Muscle layer of colon (tissue), 2 donors: ENCODE data around the gene USP35.
"Not testable (repeated sequence)": the region's sequence is repeated elsewhere in the genome, so short reads cannot be mapped to it uniquely, and the experiment has no call there.

Experiments used
- H3K27ac ChIP-seq: one replicate; pipeline ENCODE4 v1.7.0; 2013; ENCODE audit warnings: low read depth, mild to moderate bottlenecking, low read length, moderate library complexity
- H3K27me3 ChIP-seq, 2 donors: one replicate each; pipeline ENCODE4 v1.7.0; 2013; ENCODE audit warnings: low read length in 2 of 2, mild to moderate bottlenecking in 2 of 2; ENCODE audit not compliant: insufficient read depth in 2 of 2, control insufficient read depth in 1 of 2
- H3K36me3 ChIP-seq: one replicate; pipeline ENCODE4 v1.7.0; 2013; ENCODE audit warnings: mild to moderate bottlenecking, low read length; ENCODE audit not compliant: insufficient read depth
- H3K4me1 ChIP-seq: one replicate; pipeline ENCODE4 v1.7.0; 2013; ENCODE audit warnings: mild to moderate bottlenecking, low read length; ENCODE audit not compliant: insufficient read depth
- H3K4me3 ChIP-seq, 2 donors: one replicate each; pipeline ENCODE4 v1.7.0; 2013; ENCODE audit warnings: low read length in 2 of 2, low read depth in 1 of 2, mild to moderate bottlenecking in 1 of 2, moderate library complexity in 1 of 2
- H3K9ac ChIP-seq: one replicate; pipeline ENCODE4 v1.7.0; 2013; ENCODE audit warnings: low read length
- H3K9me3 ChIP-seq: one replicate; pipeline ENCODE4 v1.7.0; 2013; ENCODE audit warnings: mild to moderate bottlenecking, low read length
- donor health status: abdominal sarcoma.
- donor health status: Adenocarcinoma of cecum.

The USP35 gene

DNA sequence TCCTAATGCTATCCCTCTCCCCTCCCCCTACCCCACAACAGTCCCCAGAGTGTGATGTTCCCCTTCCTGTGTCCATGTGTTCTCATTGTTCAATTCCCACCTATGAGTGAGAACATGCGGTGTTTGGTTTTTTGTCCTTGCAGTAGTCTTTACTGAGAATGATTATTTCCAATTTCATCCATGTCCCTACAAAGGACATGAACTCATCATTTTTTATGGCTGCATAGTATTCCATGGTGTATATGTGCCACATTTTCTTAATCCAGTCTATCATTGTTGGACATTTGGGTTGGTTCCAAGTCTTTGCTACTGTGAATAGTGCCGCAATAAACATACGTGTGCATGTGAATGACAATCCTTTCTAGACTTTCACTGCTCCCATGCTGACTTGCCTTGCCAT, 12.9 kb upstream of the USP35 start:
- H3K27ac ChIP-seq, H3K4me3 ChIP-seq, H3K9ac ChIP-seq, H3K4me1 ChIP-seq, H3K27me3 ChIP-seq, H3K9me3 ChIP-seq: not testable (repeated sequence)
- peaks cover 19% of the 10 kb centered on the region for H3K36me3 ChIP-seq

DNA sequence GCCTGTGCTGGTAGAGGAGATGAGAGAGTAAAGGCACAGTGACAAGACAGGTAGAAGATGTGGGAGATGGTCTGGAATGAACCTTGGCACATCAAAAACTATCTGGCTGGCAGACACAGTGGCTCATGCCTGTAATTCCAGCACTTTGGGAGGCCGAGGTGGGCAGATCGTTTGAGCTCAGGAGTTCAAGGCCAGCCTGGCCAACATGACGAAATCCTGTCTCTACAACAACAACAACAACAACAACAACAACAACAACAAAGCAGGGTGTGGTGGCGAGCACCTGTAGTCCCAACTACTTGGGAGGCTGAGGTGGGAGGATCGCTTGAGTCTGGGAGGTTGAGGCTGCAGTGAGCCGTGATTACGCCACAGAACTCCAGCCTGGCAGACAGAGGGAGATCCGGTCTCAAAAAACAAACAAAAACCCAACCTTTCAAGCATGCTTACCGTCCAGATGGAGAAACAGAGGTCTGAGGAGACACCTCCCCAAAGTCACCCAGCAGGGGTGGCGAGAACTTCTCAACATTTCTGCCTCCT, 12.0 kb upstream of the USP35 start:
- H3K4me3 ChIP-seq = no peak overlapping the region
- no peaks in the 10 kb centered on the region for H3K27me3 ChIP-seq
- no peak overlapping the region for H3K9ac ChIP-seq
- H3K27ac ChIP-seq = no peak overlapping the region
- H3K36me3 ChIP-seq = peaks cover 19% of the 10 kb centered on the region
- no peaks in the 10 kb centered on the region for H3K9me3 ChIP-seq
- no peaks in the 10 kb centered on the region for H3K4me1 ChIP-seq

DNA sequence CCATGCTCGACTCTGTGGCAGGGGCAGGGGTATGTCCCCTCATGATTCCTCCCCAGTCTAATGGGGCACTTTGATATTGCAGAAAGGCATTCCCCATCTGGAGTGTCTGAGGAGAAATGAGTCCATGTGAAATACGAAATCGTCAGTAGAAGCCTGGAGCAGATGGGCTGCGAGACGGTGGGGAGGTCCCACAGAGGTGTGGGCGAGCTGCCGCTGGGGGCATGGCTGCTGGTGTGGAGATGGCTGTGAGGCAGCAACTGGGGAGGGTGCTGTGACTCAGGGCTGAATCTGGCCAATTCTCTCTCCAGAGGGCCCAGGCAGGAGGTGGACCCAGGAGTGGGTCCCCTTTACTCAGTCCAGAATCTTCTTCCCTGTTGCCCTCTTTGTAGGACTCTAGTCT, 11.5 kb upstream of the USP35 start:
- Histone ChIP-seq H3K27me3 (no peaks in the 10 kb centered on the region), H3K4me1 (no peaks in the 10 kb centered on the region), H3K9ac (no peak overlapping the region), H3K9me3 (no peaks in the 10 kb centered on the region), H3K27ac (no peak overlapping the region), H3K36me3 (peaks cover 19% of the 10 kb centered on the region), H3K4me3 (no peak overlapping the region)

DNA sequence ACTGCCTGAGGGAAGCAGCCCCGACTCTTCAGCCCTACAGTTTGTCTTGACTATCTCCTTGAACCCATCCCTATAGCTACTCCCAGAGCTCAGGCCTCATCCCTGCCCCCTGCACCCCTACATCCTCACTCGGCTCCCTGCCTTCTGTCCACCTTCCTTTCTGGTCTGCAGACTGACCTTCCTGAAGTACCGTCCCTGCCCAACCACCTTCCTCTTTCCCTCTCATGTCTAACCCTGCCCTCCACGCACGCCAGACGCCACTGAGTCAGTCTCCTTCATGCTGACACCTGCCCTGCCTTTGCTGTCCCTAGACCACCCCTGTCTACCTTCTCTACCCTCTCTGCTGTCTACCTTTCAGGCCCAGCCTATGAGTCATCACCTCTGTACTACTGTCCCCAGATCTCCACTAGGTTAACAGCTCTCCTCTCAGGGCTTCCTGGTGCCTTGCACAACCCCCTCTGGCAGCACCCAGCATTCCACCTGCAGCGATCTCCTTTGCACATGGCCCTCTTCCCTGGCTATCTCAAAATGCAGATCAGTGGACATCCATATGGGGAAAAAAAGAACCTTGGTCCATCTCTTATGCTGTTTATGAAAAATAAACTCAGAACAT, 9.2 kb upstream of the USP35 start:
- Histone ChIP-seq H3K4me1 (no peaks in the 10 kb centered on the region), H3K27ac (no peak overlapping the region), H3K27me3 (no peaks in the 10 kb centered on the region)

DNA sequence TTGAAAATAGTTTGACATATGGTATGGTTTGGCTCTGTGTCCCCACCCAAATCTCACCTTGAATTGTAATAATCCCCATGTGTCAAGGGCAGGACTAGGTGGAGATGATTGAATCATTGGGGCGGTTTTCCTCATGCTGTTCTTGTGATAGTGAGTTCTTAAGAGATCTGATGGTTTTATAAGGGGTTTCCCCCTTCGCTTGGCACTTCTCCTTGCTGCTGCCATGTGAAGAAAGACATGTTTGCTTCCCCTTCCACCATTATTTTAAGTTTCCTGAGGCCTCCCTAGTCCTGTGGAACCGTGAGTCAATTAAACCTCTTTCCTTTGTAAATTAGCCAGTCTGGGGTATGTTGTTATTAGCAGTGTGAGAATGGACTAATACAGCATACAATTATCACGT, 8.0 kb upstream of the USP35 start:
- no peak overlapping the region for H3K9ac ChIP-seq
- H3K27ac ChIP-seq = no peak overlapping the region
- no peaks in the 10 kb centered on the region for H3K4me1 ChIP-seq
- H3K36me3 ChIP-seq = no peaks in the 10 kb centered on the region
- H3K27me3 ChIP-seq = no peaks in the 10 kb centered on the region
- no peak overlapping the region for H3K4me3 ChIP-seq
- no peaks in the 10 kb centered on the region for H3K9me3 ChIP-seq

More for the DNA sequence above, 9.2 kb upstream of the USP35 start:
- H3K36me3 ChIP-seq = no peaks in the 10 kb centered on the region
- no peak overlapping the region for H3K9ac ChIP-seq
- H3K4me3 ChIP-seq = no peak overlapping the region
- H3K9me3 ChIP-seq = no peaks in the 10 kb centered on the region

DNA sequence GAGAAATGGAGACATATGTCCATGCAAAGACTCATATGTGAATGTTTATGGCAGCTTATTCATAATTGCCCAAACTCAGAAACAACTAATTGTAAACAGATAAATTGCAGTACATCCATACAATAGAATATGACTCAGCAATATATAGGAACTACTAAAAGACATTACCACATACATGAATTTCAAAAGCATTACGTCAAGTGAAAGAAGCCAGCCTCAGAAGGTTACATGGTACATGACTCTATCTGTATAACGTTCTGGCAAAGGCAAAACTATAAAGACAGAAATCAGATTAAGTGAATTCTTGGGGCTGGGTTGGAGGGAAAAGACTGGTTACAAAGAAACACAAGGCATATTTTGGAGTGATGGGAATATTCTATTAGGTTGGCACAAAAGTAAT, 7.5 kb upstream of the USP35 start:
- H3K9me3 ChIP-seq = no peaks in the 10 kb centered on the region
- no peaks in the 10 kb centered on the region for H3K27me3 ChIP-seq
- no peak overlapping the region for H3K27ac ChIP-seq
- H3K4me1 ChIP-seq = peaks cover under 1% of the 10 kb centered on the region
- no peak overlapping the region for H3K4me3 ChIP-seq
- no peak overlapping the region for H3K9ac ChIP-seq
- no peaks in the 10 kb centered on the region for H3K36me3 ChIP-seq

DNA sequence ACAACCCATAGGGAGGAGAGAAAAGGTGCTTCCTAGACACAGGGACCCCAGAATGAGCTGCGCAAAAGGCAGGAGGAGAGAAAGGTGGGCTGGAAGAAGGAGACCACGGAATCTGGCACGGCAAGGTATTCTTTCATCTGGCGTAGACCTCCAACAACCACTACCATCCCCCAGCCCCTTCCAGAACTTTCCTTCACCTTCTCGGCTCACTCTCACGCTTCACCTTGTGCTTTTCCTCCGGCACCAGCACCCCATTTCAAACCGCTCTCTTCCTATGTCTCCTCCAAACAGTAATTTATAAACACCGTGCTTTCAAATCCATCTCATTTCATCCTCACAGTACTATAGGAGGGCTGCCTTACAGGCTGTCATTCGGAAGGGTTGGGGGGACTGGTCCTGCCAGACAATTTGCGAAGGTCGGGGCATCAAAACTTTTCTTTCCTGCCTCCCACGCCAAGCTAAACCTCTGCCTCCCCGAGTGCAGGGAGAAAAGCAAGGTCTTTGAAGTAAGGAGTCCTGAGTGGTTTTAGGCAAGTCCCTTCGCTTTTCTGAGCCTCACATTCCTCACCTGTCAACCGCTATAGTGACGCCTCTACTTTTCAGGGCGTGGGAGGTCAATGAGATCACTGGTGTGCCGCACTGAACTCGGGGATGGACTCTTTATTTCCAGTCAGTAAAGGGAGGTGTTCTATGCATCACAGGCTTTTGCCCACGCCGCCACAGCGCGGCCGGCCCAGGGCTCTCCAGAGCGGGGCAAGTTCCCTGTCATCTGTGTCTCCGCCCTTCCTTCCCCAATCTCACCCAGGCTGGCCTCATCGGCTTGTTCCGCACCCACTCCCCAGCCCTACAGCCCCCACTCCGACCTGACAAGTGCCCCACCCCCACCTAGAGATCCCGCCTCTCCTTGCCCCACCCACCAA, 1.1 kb upstream of the USP35 start:
- Histone ChIP-seq H3K4me1 (peaks cover 38% of the 10 kb centered on the region), H3K4me3 (peak overlapping the region; percentile 94 to 95), H3K27me3 (no peaks in the 10 kb centered on the region), H3K27ac (peak overlapping the region; percentile 87), H3K36me3 (no peaks in the 10 kb centered on the region), H3K9me3 (no peaks in the 10 kb centered on the region), H3K9ac (peak overlapping the region; percentile 79)

DNA sequence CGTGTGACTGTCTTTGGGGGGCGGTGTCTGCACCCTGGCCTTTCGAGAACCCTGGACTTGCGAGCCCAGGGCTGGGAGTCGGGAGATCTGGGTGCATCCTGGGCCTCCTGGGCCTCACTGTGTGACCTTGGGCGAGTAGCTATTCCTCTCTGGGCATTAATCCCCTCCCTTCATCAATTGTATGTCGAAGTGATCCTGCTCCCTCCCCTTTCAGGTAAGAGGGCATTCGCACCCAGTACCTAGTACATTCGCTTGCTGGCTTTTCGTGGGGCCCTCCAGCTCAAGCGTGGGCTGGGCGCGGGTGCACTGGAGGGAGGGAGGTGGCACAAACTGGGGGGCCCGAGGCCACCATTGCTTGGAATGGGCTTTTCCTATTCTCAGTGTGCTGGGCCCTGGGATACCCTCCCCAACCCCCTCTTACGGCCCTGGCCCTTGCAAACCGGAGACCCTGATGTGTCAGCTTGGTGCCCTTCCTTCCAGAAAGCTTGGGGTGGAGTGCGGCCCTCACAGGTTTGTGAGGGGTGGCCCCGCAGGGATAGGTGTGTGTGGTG, 530 bp downstream of the USP35 start:
- H3K9me3 ChIP-seq = no peaks in the 10 kb centered on the region
- H3K9ac ChIP-seq = peak overlapping the region; percentile 54
- H3K4me3 ChIP-seq = peak overlapping the region; percentile 94 to 95
- H3K4me1 ChIP-seq = peaks cover 38% of the 10 kb centered on the region
- H3K36me3 ChIP-seq = no peaks in the 10 kb centered on the region
- H3K27me3 ChIP-seq = no peaks in the 10 kb centered on the region
- H3K27ac ChIP-seq = peak overlapping the region; percentile 87

DNA sequence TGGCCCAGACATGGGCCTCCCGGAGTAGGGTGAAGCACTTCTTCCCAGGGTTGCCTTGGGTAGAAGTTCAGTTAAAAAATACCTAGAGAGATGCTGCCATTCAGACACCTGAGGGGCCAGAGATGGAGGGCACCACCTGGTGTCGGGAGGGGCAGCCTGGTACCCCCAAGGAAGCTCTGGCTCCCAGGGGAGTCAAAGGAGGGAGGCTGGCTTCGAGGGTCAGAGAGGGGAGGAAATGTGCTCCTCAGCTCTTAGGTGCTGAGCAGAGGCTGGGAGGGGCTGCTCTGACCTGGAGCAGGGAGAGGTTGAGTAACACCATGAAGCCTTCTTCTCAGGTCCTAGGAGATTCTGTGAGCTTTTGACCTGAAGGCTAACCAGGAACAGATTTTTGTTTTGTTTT, 1.1 kb downstream of the USP35 start:
- H3K4me1 ChIP-seq = peaks cover 38% of the 10 kb centered on the region
- peak overlapping the region; percentile 54 for H3K9ac ChIP-seq
- peak overlapping the region; percentile 17 for H3K27ac ChIP-seq
- no peaks in the 10 kb centered on the region for H3K36me3 ChIP-seq
- no peaks in the 10 kb centered on the region for H3K27me3 ChIP-seq
- H3K4me3 ChIP-seq = peak overlapping the region; percentile 94 to 95
- no peaks in the 10 kb centered on the region for H3K9me3 ChIP-seq

DNA sequence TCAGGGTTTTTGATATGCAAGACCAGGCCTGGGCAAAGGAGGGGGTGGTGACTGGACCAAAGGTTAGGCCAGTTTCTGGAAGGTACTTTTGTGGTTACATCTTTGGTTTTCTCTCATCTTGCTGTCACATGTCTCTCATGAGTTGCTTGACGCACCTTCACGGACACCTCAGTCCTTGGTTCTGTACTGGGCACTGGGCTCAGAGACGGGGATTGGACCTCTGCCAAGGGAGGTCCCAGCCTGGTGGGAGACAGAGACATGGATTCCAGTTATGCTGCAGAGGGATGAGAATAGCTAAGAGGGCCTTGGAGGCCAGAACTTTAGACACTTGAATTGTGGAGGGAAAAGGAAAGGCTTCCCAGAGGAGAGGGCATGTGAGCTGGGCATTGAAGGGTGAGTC, 1.7 kb downstream of the USP35 start:
- Histone ChIP-seq H3K9me3 (no peaks in the 10 kb centered on the region), H3K9ac (no peak overlapping the region), H3K36me3 (no peaks in the 10 kb centered on the region), H3K27me3 (no peaks in the 10 kb centered on the region), H3K4me3 (peak overlapping the region in 1 of 2 donors; percentile 8), H3K4me1 (peaks cover 38% of the 10 kb centered on the region), H3K27ac (no peak overlapping the region)

DNA sequence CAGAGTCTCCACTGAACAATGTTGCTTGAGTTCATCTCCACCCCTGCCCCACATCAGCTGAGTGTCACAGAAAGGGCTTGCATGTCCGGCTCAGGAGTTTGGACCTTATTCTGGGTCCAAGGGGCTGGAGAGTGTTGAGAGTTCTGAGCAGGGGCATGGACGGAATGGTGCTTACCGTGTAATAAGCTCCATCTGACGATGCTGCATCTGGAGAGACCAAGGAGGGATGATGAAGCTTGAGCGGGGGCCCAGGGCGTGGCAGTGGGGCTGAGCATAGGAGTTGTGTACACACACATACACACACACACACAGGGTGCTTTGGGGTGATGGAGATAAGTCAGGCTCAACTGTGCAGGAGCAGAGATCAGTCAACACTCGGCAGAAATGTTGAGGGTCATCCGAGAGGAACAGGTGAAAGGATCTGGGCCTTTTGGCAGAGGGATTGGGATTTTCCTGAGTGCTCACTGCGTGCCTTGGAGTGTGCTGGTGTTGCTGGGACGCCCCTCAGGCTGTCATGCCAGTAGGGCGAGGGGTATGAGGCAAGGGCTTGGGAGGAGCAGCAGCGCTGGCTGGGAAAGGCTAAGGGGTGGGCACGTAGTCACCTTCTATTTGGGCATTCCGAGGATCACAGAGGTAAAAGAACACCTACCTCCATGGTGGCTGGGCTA, 2.3 kb downstream of the USP35 start:
- H3K27me3 ChIP-seq = no peaks in the 10 kb centered on the region
- no peaks in the 10 kb centered on the region for H3K36me3 ChIP-seq
- no peak overlapping the region for H3K9ac ChIP-seq
- H3K4me1 ChIP-seq = peaks cover 38% of the 10 kb centered on the region
- H3K4me3 ChIP-seq = peak overlapping the region in 1 of 2 donors; percentile 8
- H3K9me3 ChIP-seq = no peaks in the 10 kb centered on the region
- H3K27ac ChIP-seq = no peak overlapping the region
